Type B pancreatic cell (in vitro differentiated cells): ENCODE results near the gene MS4A12. TPM values are rescaled to one million over a fixed set of nuclear protein-coding genes. Genes with fewer than 3 reads are reported as not detected.

Source experiments
- DNase-seq: peaks from one replicate; pipeline ENCODE4 v3.0.0; 2021; ENCODE audit warnings: mixed read lengths; ENCODE audit not compliant: unreplicated experiment; ENCODE audit errors: extremely low spot score
- H3K27ac Mint-ChIP-seq: 2 replicates; pipeline ENCODE4 v1.8.0; 2021; ENCODE audit warnings: mild to moderate bottlenecking, mixed read lengths
- H3K27me3 Mint-ChIP-seq: 2 replicates; pipeline ENCODE4 v1.8.0; 2021; ENCODE audit warnings: mixed read lengths
- H3K36me3 Mint-ChIP-seq: 2 replicates; pipeline ENCODE4 v1.8.0; 2021; ENCODE audit warnings: mixed read lengths
- H3K4me1 Mint-ChIP-seq: one replicate; pipeline ENCODE4 v1.8.0; 2021; ENCODE audit warnings: mixed read lengths; ENCODE audit not compliant: unreplicated experiment
- H3K4me3 Mint-ChIP-seq: 2 replicates; pipeline ENCODE4 v1.8.0; 2021; ENCODE audit warnings: mild to moderate bottlenecking, mixed read lengths
- H3K9me3 Mint-ChIP-seq: 2 replicates; pipeline ENCODE4 v1.8.0; 2021; ENCODE audit warnings: mixed read lengths
- total RNA-seq: library from RNA; stranded (reverse); gene quantifications from 2 replicates; pipeline ENCODE4 v1.2.1, GENCODE V29; 2021; ENCODE audit warnings: low replicate concordance
- TF ChIP-seq, protein P1 (sequence below): fragments of 200-600 bp; sonication (generic); conservative IDR thresholded peaks from 2 replicates; pipeline ENCODE4 v1.5.0; 2021; ENCODE audit warnings: antibody characterized with exemption, mild to moderate bottlenecking

The MS4A12 gene
- total RNA-seq, 1 donor from 2014 or later: not detected

DNA sequence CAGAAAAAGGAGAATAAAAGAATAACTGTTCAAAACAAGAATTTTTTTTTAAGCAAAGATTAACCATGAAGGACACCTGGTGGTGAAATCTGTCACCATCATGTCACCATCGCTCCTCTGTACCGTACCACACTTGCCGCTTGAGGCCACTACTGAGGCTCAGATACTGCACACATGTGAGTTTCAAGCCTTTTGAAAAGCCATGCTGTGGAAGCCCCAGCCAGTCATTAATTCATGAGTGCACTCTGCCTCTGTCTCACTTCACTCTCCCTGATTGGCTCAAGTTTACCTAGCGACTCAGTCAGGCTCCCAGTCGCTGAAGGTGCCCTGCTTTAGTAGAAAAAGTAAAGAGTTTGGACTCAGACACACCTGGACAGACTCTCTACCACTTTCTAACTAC is 6.6 kb upstream of the MS4A12 start:
- no peak overlapping the region for H3K4me3 Mint-ChIP-seq
- no peaks in the 10 kb centered on the region for H3K9me3 Mint-ChIP-seq
- H3K4me1 Mint-ChIP-seq: no peaks in the 10 kb centered on the region
- TF ChIP-seq, protein P1, sequence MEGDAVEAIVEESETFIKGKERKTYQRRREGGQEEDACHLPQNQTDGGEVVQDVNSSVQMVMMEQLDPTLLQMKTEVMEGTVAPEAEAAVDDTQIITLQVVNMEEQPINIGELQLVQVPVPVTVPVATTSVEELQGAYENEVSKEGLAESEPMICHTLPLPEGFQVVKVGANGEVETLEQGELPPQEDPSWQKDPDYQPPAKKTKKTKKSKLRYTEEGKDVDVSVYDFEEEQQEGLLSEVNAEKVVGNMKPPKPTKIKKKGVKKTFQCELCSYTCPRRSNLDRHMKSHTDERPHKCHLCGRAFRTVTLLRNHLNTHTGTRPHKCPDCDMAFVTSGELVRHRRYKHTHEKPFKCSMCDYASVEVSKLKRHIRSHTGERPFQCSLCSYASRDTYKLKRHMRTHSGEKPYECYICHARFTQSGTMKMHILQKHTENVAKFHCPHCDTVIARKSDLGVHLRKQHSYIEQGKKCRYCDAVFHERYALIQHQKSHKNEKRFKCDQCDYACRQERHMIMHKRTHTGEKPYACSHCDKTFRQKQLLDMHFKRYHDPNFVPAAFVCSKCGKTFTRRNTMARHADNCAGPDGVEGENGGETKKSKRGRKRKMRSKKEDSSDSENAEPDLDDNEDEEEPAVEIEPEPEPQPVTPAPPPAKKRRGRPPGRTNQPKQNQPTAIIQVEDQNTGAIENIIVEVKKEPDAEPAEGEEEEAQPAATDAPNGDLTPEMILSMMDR: peak; percentile 74
- H3K27ac Mint-ChIP-seq: no peak overlapping the region
- no peaks in the 10 kb centered on the region for H3K36me3 Mint-ChIP-seq
- no peaks in the 10 kb centered on the region for H3K27me3 Mint-ChIP-seq
- DNase-seq: no peak

DNA sequence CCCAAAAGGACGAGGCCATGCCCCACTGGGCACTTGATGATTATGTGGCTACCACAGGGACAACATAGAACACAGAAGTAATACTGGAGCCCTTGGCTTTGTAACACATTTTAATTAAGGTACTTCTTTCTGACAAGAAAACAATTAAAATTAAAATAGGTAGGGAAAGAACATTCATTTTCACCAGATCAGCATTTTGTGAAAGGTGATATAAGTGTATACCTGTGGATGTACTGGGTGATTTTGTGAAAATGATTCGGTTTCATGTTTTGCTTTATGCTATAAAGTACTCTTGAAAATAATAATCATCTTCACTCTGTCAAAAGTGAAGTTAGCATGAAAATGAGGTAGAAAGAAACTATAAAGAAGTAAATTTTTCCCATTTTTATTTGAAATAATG is 876 bp downstream of the MS4A12 start:
- TF ChIP-seq, protein P1: no peak
- Mint-ChIP-seq H3K9me3 (no peaks in the 10 kb centered on the region), H3K36me3 (no peaks in the 10 kb centered on the region), H3K4me3 (no peak overlapping the region), H3K4me1 (no peaks in the 10 kb centered on the region), H3K27ac (no peak overlapping the region), H3K27me3 (no peaks in the 10 kb centered on the region)
- no peak for DNase-seq

DNA sequence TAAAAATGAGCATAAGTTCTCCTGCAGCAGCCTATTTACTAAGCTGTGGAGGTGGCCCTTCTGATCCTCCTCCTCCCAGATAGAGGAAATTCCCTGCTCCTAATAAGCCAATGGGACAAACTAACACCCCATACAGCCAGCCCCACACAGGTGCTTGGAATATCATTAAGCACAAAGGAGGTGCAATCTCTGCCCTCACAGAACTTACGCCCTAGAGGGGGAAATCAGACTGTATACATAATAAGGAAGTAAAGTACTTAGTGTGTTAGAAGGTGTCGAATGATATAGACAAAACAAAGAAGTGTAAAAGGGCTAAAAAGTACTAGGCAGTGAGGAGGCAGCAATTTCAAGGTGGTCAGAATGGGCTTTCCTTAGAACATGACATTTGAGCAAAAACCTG is 5.8 kb downstream of the MS4A12 start:
- no peak for DNase-seq
- Mint-ChIP-seq H3K27ac (no peak overlapping the region), H3K4me1 (no peaks in the 10 kb centered on the region), H3K4me3 (no peak overlapping the region), H3K36me3 (no peaks in the 10 kb centered on the region), H3K9me3 (no peaks in the 10 kb centered on the region), H3K27me3 (no peaks in the 10 kb centered on the region)
- TF ChIP-seq, protein P1: no peak

DNA sequence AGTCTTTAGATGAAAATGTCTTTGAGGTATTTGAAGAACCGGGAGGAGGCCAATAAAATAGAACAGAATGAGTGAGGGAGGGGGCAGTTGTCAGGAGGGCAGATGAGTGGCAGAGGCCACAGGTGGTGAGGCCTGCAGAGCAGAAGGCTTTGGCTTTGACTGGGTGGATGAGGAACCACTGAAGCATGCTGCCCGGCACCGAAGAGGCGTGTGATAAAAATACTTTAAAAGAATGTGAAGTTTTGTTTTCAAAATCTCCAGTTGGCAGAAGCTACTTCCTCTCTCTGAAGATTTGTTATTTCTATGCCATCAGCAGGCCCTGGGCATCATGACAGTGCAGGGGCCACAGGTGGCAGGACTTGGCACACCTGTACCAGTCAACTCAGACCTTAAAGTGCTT is 6.3 kb downstream of the MS4A12 start:
- Mint-ChIP-seq H3K4me3 (no peak overlapping the region), H3K9me3 (no peaks in the 10 kb centered on the region), H3K36me3 (no peaks in the 10 kb centered on the region), H3K27me3 (no peaks in the 10 kb centered on the region), H3K27ac (no peak overlapping the region), H3K4me1 (no peaks in the 10 kb centered on the region)
- DNase-seq: no peak
- TF ChIP-seq, protein P1: no peak

DNA sequence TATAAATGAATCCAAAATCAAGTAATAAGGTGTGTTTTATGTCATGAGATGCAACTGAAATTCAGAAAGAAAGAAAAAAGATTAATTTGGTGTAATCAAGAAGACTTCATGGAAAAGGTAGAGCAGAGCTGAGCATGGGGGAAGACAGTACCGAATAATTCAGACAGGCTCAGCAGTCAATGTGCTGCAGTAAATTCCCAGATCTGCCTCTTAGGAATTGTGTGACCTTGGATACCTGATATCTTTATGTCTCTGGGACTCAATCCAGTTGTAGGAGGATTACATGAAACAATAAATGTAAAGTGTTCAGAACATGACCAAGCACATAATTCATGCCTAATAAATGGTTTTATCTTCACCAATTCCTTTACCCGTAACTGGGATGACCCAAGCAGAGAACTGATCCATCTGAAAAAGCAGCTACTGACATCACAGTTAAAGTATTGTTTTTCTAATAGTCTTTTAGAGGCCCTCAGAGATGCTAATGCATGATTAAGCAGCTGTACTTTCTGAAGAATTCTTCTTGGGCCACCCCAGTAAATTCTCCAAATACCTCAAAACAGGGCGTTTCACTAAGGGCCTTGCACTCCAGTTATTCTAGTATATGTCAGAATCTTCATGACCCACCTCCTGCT is 7.8 kb downstream of the MS4A12 start:
- TF ChIP-seq, protein P1: no peak

More for the DNA sequence above, 7.8 kb downstream of the MS4A12 start:
- Mint-ChIP-seq H3K36me3 (no peaks in the 10 kb centered on the region), H3K27me3 (no peaks in the 10 kb centered on the region), H3K27ac (no peak overlapping the region), H3K4me1 (no peaks in the 10 kb centered on the region), H3K9me3 (no peaks in the 10 kb centered on the region), H3K4me3 (no peak overlapping the region)
- DNase-seq: no peak
